ENCODE results near the gene MINDY4.

The MINDY4 gene

GRCh38 chr7:30728591-30729100 is 42.6 kb upstream of the MINDY4 start:
- no peak for DNase-seq (ENCODE audit: low read depth)
- no peak overlapping the region for H3K4me3 ChIP-seq (ENCODE audit: low read depth, low read length)
- TF ChIP-seq CTCF (IDR thresholded peaks at IDR 0.05; ENCODE audit: control insufficient read depth, extremely low read depth, insufficient read depth), result no peak

- no peak overlapping the region for H3K4me3 ChIP-seq (ENCODE audit: low read depth, low read length)
- no peak for TF ChIP-seq CTCF (IDR thresholded peaks at IDR 0.05; ENCODE audit: control insufficient read depth, extremely low read depth, insufficient read depth)
- no peak for DNase-seq (ENCODE audit: low read depth)
Measured at GRCh38 chr7:30729642-30730041, 41.6 kb upstream of the MINDY4 start.

GRCh38 chr7:30730097-30730496 is 41.1 kb upstream of the MINDY4 start:
- TF ChIP-seq CTCF (IDR thresholded peaks at IDR 0.05; ENCODE audit: control insufficient read depth, extremely low read depth, insufficient read depth), result no peak
- DNase-seq (ENCODE audit: low read depth), result no peak
- H3K4me3 ChIP-seq (ENCODE audit: low read depth, low read length), result no peak overlapping the region

- no peak for TF ChIP-seq CTCF (IDR thresholded peaks at IDR 0.05; ENCODE audit: control insufficient read depth, extremely low read depth, insufficient read depth)
- no peak for DNase-seq (ENCODE audit: low read depth)
- no peak overlapping the region for H3K4me3 ChIP-seq (ENCODE audit: low read depth, low read length)
Measured at GRCh38 chr7:30730996-30731395, 40.2 kb upstream of the MINDY4 start.

GRCh38 chr7:30731581-30731980 is 39.6 kb upstream of the MINDY4 start:
- no peak for DNase-seq (ENCODE audit: low read depth)
- H3K4me3 ChIP-seq (ENCODE audit: low read depth, low read length), result no peak overlapping the region
- no peak for TF ChIP-seq CTCF (IDR thresholded peaks at IDR 0.05; ENCODE audit: control insufficient read depth, extremely low read depth, insufficient read depth)

- no peak for TF ChIP-seq CTCF (IDR thresholded peaks at IDR 0.05; ENCODE audit: control insufficient read depth, extremely low read depth, insufficient read depth)
- H3K4me3 ChIP-seq (ENCODE audit: low read depth, low read length), result no peak overlapping the region
- DNase-seq (ENCODE audit: low read depth), result no peak
Measured at GRCh38 chr7:30732606-30733005, 38.6 kb upstream of the MINDY4 start.

GRCh38 chr7:30733216-30733615 is 38.0 kb upstream of the MINDY4 start:
- no peak for DNase-seq (ENCODE audit: low read depth)
- no peak overlapping the region for H3K4me3 ChIP-seq (ENCODE audit: low read depth, low read length)
- TF ChIP-seq CTCF (IDR thresholded peaks at IDR 0.05; ENCODE audit: control insufficient read depth, extremely low read depth, insufficient read depth), result no peak
